Measurements from ENCODE around the gene FRMD3.
A peak's percentile ranks its signal among the peaks of the same experiment; 100 is the strongest.

The FRMD3 gene

DNA sequence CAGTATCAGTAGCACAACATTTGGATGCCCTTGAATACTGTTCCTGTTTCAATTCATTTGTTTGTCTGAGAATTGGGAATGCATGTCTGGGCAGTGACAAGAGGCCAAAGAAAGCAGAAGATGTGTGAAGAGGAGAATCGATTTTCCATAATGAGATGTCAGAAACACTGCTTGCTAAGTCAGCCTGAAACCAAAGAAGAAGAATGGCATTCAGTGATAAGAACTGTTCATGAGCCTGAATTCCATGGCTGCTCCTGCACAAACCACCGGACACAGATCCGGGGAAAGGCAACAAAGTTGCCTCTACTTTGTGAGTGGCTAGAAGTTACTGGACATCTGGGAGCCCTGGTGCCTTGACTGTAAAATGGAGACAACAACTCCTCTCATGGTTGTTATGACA lies 268.1 kb downstream of the FRMD3 start:
- no peak for DNase-seq

- no peak for DNase-seq
These were observed 270.5 kb downstream of the FRMD3 start for GRCh38 chr9:83267741-83268140.

- DNase-seq, result no peak
These were observed 271.3 kb downstream of the FRMD3 start for GRCh38 chr9:83266666-83267496.

GRCh38 chr9:83266331-83266665 lies 271.9 kb downstream of the FRMD3 start:
- DNase-seq, result no peak

GRCh38 chr9:83264315-83264714 lies 273.9 kb downstream of the FRMD3 start:
- DNase-seq, result no peak

DNA sequence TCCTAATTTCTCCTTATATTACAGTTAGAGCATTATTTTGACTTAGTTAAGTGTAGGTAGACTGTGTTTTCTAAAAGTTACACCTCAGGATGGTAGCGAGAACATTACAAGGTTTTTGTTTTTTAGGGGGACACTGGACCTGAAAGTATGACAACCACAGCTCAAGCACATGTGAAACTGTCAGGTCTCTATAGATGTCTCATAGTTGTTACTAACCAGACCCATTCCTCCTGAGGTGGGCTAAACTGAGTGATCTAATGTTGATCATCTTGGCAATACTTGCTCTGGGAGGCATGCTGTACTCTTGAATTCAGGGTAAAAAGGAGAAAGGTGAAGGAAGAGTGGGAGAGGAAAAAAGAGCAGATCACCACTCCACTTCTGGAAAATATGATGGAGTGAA lies 278.6 kb downstream of the FRMD3 start:
- DNase-seq, result no peak

- no peak for DNase-seq
These were observed 280.0 kb downstream of the FRMD3 start for GRCh38 chr9:83257937-83258891.

DNA sequence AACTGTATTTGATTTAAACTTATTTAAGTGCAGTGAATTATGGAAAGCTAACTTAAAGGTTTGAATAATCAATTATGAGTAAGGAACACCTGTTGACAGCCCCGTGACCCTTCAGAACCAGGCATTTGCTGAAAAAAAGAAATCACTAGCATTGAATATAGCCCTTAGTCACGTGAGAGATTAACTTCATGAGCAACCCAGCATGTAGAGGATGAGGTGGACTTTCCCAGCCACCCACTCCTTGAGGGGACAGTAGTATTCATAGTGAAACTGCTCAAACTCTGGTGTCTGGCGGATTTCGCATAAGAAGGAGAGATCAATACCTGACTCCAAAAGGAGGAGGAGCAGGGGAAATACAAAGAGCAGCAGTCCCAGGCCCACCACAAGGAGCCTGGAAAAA lies 290.5 kb downstream of the FRMD3 start:
- no peak for DNase-seq

DNA sequence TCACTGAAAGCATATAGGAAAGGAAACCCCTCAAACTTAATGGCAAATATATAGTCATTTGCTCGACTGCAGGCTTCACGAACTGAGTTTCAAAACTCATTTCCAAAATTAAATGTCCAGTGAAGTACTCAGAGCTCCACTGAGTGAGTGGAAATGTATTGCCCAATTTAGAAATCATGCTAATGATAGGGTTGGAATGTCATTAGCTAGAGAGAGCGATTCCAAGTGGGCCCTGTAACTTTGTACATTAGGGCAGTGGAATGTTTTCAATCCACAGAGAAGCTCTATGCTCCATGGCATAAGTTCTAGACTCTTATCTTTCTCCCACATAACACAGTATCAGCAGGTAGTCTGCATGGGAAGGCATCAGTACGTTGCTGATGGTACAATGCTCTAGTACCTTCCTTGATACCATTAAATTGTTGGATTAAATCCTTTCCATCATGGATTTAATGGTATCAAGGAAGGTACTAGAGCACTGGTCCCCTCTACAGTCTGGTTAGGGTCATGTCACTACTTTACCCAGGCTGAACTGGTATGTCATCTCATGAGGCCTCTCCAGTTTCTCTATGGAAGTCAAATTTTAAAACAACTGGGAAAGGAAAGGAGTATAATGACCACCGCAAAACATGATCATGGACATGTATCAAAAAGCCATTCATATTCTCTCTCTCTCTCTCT lies 292.1 kb downstream of the FRMD3 start:
- no peak for DNase-seq

- DNase-seq, result no peak
These were observed 296.1 kb downstream of the FRMD3 start for GRCh38 chr9:83242066-83242465.

- DNase-seq, result no peak
These were observed 297.5 kb downstream of the FRMD3 start for GRCh38 chr9:83240671-83241070.

- no peak for DNase-seq
These were observed 298.5 kb downstream of the FRMD3 start for GRCh38 chr9:83239747-83240146.

- peak; percentile 1 for DNase-seq
These were observed 299.1 kb downstream of the FRMD3 start for GRCh38 chr9:83238871-83239640.

DNA sequence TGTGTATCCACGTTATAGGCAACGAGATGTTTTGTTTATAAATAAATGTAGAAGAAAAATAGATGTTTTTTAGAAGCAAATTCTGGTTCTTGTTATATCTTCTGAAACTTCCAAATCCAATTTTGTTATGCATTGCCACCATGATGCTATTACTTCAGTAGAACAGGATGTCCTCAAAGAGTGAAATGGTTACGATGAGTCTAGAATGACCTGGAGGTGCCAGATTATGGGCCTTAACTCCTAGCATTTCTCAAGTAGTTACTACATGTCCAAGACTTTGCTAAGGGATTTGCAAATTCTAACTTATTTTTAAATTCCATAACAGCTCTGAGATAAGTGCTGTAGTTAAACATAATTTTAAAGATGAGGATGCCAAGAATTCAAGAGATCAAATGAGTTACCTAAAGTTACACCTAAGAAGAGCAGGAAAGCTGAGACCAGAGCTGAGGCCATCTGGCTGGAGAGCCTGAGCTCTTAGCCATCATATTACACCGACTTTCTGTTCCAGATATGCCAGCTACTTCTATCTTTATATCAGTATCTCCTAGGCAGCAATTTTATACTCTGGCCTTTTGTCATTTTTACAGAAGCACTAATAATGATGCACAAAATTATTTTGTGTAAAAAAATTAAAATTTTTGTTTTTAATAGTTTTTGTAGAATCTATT lies 302.0 kb downstream of the FRMD3 start:
- DNase-seq, result no peak

GRCh38 chr9:83235526-83235925 lies 302.7 kb downstream of the FRMD3 start:
- no peak for DNase-seq

DNA sequence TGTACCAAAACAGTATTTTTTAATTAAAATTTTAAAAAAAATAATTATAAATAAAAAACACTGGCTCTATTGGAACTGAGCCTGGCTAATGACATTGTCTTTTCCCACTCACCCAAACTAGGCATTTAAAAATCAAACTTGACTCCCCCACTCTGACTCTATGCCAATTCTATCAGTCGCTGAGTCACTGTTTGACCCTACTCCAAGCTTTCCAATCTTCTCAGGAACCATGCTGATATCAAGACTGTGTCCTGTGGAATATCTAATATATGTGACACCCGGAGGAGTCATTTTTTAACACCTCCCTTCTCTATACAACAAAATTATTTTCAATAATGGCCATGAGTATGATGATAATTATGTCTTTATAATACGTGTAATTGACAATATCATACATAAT lies 303.7 kb downstream of the FRMD3 start:
- no peak for DNase-seq

DNA sequence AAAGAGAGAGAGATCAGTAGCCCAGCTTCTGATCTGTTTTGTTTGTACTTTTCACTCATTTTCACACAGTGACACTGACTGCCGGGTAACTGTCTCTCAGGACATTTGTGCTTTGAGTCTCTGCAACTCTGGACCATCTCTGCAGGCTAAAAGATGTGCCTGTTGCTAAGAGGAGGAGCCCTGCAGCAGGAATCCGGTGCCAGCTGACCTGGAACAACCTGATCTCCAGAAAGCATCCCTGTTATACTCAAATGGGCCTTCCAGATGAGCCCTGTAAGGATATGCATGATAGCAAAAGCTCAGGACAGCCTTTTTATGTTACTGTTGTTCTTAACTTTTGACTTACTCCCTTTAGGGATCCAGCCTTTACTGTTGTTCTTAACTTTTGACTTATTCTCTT lies 304.6 kb downstream of the FRMD3 start:
- DNase-seq, result no peak

DNA sequence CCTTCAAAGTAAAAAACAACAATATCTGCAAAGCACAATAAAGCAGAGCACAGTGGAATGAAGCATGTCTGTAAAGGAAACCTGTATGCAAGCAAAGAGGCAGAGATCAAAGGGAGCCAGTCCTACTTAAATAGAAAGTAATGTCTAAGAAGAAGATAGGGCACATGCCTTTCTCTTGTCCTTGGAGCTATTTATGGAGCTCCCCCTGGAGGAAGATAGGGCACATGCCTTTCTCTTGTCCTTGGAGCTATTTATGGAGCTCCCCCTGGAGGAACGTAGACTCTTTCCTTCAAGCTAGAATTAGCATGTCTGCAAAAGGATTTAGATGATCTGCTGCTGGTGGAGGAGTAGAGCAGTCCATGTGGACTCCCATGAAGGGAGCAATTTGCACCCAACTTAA lies 307.2 kb downstream of the FRMD3 start:
- DNase-seq, result no peak

DNA sequence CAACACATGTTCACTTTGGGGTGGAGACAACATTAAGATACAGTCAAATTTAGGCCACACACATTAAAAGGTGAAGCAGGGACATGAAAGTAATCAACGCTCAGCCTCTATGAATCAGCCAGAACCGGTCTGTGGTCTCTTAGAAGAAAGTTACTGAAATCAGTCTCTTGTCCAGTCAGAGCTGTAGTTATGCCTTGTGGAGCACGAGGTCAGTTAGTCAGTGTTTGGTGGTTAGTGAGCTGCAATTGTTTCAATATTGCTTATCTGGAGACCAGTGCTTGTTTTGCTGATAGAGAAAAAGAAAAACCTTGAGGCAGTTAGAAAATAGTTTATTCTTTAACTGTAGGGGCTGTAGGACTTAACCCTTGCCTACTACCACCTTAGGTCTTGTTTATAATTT lies 317.5 kb downstream of the FRMD3 start:
- DNase-seq, result no peak

GRCh38 chr9:83219924-83220438 lies 318.2 kb downstream of the FRMD3 start:
- no peak for DNase-seq

GRCh38 chr9:83219154-83219923 lies 318.9 kb downstream of the FRMD3 start:
- DNase-seq, result peak; percentile 63
